HG03571 (cell line): ENCODE data around the gene AHRR.
A peak's percentile ranks its signal among the peaks of the same experiment; 100 is the strongest.
"Not testable (repeated sequence)": the region's sequence is repeated elsewhere in the genome, so short reads cannot be mapped to it uniquely, and the experiment has no call there.

Experiments used
- ATAC-seq: cut with Tn5 transposase; IDR thresholded peaks from one replicate; pipeline ENCODE4 v1.9.1; 2021; ENCODE audit not compliant: unreplicated experiment

AHRR gene

GRCh38 chr5:305050-305449 lies 16.5 kb upstream of the AHRR start:
- ATAC-seq = no peak

DNA sequence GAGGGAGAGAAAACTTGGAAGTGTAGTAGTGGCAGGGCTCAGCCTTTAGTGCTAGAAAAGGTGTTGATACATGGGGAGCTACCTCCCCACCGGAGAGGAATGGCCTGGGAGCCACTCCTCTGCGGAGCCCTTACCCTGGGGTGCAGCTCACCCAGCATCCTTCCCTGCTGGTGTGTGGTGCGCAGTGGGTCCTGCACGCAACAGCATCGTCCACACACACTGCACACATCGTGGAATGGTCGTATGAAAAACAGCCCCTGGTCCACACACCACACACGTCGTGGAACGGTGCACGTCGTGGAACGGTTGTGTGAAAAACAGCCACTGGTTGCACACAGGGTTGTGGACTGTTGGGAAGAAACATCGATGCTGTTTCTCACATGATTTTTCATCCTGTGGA lies 16.1 kb upstream of the AHRR start:
- ATAC-seq = no peak

- ATAC-seq = no peak
These were observed 15.3 kb upstream of the AHRR start for GRCh38 chr5:306011-306805.

DNA sequence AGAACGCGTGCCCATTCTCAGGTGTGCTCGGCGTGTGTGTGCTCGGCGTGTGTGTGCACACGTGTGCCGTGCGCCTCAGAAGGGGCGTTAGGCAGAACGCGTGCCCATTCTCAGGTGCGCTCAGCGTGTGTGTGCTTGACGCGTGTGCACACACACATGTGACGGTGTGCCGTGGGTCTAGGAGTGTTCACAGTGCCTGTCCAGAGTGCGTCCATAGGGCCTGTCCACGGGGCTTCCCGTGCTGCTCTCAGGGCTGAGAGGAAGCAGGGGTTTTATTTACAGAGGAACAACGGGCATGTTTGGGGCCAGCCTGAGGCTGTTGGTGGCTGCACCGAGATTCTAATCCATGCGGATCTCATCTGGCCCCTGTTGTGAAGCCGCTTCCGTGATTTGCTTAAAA lies 14.2 kb upstream of the AHRR start:
- ATAC-seq = no peak

- no peak for ATAC-seq
These were observed 13.5 kb upstream of the AHRR start for GRCh38 chr5:307794-308579.

- no peak for ATAC-seq
These were observed 12.7 kb upstream of the AHRR start for GRCh38 chr5:308672-309271.

- ATAC-seq = not testable (repeated sequence)
These were observed 11.7 kb upstream of the AHRR start for GRCh38 chr5:309831-310230.

- ATAC-seq = no peak
These were observed 11.0 kb upstream of the AHRR start for GRCh38 chr5:310516-310915.

- ATAC-seq = no peak
These were observed 10.5 kb upstream of the AHRR start for GRCh38 chr5:310941-311434.

GRCh38 chr5:311963-312362 lies 9.6 kb upstream of the AHRR start:
- ATAC-seq = no peak

- ATAC-seq = no peak
These were observed 8.7 kb upstream of the AHRR start for GRCh38 chr5:312845-313244.

GRCh38 chr5:313265-313664 lies 8.2 kb upstream of the AHRR start:
- ATAC-seq = no peak

DNA sequence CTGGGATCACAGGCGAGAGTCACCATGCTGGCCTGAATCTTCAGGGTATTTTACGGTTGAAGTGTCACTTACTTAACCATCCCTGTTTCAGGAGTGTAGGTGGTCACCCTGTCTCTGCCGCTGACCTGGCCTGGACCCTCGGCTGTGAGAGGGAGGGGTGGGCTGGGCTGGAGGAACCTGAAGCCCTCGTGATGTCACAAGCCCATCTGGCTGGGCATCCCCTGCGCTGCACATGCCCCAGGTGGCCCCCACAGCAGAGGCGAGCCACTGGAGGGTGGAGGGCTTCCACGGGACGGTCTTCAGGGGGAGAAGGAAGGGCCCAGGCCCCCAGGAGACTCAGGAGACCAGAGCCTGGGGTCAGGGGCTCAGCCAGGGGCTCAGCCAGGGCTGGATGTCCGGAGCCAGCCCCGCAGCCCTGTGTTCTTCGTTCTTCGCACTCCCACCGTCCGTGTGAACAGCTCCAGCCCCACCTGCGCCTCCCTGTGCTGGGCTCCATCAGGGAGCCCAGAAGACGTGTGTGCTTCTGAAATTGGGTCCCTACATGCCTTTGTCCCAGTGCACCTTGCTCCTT lies 7.6 kb upstream of the AHRR start:
- ATAC-seq = no peak

DNA sequence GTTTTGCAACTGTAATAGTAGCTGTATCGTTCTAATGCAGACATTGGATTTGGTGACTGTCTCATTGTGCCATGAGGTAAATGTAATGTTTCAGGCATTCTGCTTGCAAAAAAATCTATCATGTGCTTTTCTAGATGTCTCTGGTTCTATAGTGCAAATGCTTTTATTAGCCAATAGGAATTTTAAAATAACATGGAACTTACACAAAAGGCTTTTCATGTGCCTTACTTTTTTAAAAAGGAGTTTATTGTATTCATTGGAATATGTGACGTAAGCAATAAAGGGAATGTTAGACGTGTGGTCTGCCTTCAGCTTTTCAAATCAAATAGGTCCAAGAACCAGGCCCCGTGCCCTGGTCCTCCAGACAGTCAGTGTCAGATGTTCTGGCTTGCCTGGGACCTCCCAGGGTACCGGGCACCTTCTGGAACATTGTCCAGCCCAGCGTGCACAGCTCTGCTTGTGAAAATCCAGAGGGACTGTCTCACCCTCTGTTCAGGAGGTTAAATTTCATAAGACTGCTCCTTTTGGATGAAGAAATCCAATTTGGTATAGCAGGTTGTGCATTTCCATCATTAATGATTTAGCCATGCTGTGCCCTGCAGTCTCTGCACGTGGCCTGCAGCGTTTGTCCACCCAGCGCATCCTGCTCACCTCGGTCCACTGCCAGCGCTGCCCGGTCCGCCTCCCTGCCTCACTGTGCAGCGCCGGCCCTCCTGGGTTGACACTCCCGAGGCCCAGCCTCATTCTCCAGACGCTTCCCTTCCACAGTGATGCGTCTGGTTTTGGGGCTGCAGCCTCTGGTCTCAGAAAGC lies 6.6 kb upstream of the AHRR start:
- ATAC-seq = no peak

- no peak for ATAC-seq
These were observed 5.9 kb upstream of the AHRR start for GRCh38 chr5:315488-316209.

- ATAC-seq = peak; percentile 4
These were observed 5.1 kb upstream of the AHRR start for GRCh38 chr5:316210-317085.

DNA sequence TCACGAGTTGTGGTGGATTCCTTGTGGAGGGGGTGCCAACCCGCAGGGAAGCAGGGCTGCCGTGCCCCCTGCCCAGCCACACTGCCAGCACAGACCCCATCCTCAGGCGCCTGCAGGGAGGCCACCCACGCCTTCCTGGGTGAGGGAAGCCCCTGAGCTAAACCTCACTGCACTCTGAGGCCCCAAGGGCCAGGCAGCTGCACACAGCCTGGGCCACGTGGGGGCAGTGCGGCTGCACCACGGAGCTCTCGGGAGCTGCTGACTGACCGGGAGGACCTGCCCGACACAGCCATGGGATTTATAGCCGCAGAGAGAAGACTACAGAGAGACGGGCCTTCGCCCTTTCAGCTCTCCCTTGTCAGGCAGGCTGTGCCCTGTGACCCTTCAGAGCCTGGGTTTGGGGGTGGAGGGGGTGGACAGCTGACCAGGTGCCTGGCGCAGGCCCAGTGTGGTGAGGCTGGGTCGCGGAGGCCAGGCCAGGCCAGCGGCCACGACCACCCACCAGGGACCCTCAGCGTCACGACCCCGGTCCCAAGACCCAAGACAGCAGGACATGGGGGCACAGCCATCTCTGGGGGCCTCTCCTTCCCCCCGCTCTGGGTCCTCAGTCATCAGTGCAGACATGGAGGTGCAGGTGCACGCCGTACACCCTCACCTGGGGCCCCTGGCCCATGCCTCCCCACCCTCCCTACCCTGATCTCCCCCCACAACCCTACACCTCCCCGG lies 4.3 kb upstream of the AHRR start:
- ATAC-seq = peak; percentile 68

DNA sequence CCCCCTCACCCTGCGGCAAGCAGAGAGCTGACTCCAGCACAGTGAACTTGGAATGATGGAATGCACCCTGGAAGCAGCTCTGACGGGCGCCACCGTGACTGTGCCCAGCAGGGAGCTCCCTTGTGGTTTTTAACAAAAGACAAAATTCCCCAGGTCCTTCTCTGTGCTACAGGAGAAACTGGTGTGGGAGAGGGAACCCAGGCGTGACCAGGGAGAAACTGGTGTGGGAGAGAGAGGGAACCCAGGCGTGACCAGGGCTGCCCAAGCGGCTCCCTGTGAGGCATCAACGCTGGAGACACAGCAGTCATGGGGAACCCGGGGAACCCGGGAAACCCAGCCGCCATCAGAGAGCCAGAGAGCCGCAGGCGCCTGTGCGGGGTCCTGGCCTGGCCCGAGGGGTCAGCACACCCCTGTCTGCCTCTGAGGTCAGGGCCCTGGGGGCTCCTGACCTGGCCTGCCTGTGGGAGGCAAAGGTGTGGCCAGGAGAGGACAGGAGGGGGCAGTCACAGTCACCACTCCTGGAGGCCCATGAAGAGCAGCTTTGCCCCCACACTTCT lies 3.1 kb upstream of the AHRR start:
- no peak for ATAC-seq
